ENCODE results near the gene DOCK10.

The DOCK10 gene

DNA sequence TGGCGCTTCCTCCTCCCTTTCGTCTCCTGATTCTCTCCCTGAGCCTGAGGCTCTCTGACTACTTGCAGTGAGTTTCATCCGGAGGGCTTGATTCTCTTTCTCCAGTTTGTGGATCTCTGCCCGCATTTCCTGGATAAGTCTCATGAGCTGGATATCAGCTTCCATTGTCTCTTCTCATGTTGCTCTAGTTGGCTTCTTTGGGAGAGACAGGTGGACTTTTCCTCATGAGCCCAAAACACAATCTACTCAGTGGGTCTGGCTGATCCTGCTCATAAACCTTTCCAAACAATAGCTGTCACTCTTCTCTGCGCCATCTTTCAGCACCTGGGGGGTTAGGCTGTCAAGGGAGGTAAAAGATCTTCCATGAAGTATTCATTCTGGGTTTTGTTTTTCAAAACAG lies 326.1 kb downstream of the DOCK10 start, which contains the start of gene CCDC195:
TSS of gene CCDC195 (minus strand) at position 165 of the 400 bp plus-strand sequence. CDS start at position 165, 0 bp downstream.
- in situ Hi-C loops (cut with HindIII; ENCODE audit: low pct_unique_long_range_greater_than_20kb, low sequenced_read_pairs): no loop called here
- TF ChIP-seq JUND (IDR thresholded peaks at IDR 0.05; ENCODE audit: low read depth): no peak
- no peak for DNase-seq (ENCODE audit: low read depth in 1 of 2, low spot score in 1 of 2)

Data from T47D (cell line).